HepG2 (cell line): Measurements from ENCODE around the gene CFAP54. TPM values are rescaled to one million over a fixed set of nuclear protein-coding genes. Genes with fewer than 3 reads are reported as not detected.
"Not testable (repeated sequence)": the region's sequence is repeated elsewhere in the genome, so short reads cannot be mapped to it uniquely, and the experiment has no call there.

ENCODE experiments used
- ATAC-seq: fragments of 200-7000 bp; cut with Tn5 transposase; 3 replicates; pipeline ENCODE4 v1.9.1; 2020; ENCODE audit warnings: mild to moderate bottlenecking, moderate library complexity
- BruUV-seq: library from RNA; stranded (reverse); fragments of 400-500 nt; replicated peaks from 2 replicates; lab custom pipeline; 2021; lab: Mats Ljungman, UMichigan
- CTCF ChIA-PET: fragments of 300-600 bp; formaldehyde crosslinking; extraction: SDS; loops from one replicate; lab custom pipeline; 2021; ENCODE audit warnings: low total read pairs, inconsistent platforms, low intra/inter-chr PET ratio; lab: Yijun Ruan, JAX
- POLR2A ChIA-PET: fragments of 350-600 bp; sonication (Branson Sonifier 250); formaldehyde crosslinking; loops from one replicate; lab custom pipeline; 2020; ENCODE audit warnings: antibody characterized with exemption, inconsistent platforms; lab: Yijun Ruan, JAX
- DNase-seq: peaks from one replicate; pipeline ENCODE4 v3.0.0-alpha.2; 2015; ENCODE audit warnings: low spot score
- FAIRE-seq: peaks from 3 replicates; lab custom pipeline; 2011; peaks lifted over from hg19 to GRCh38; lab: Jason Lieb, UNC
- H2AFZ ChIP-seq: one replicate; pipeline ENCODE4 v1.6.1; 2011; ENCODE audit warnings: low read length, inconsistent platforms
- H3K27ac ChIP-seq: fragments of 300-600 bp; 3 replicates; pipeline ENCODE4 v1.8.0; 2011; ENCODE audit warnings: mixed run types, mild to moderate bottlenecking, mixed read lengths, low read length, inconsistent platforms; ENCODE audit not compliant: insufficient read depth; ENCODE audit errors: extremely low read length
- H3K27me3 ChIP-seq, 2 experiments: fragments of 200-600 bp in 1 of 2; 2 replicates in 1 of 2; 3 replicates in 1 of 2; pipeline versions ENCODE4 v1.6.0 to v1.8.0; 2011; ENCODE audit warnings: low read length in 2 of 2, mild to moderate bottlenecking in 2 of 2, moderate library complexity in 2 of 2, inconsistent platforms in 1 of 2; ENCODE audit not compliant: insufficient read depth in 2 of 2, control insufficient read depth in 1 of 2
- H3K36me3 ChIP-seq, 2 experiments: fragments of 200-600 bp in 1 of 2; replicated peaks in 1 of 2; 2 replicates in 1 of 2; 3 replicates in 1 of 2; pipeline versions ENCODE4 v1.5.1 to v1.8.0; 2011; ENCODE audit warnings: low read length in 2 of 2, inconsistent platforms in 1 of 2; ENCODE audit not compliant: insufficient read depth in 2 of 2, control insufficient read depth in 1 of 2
- H3K4me1 ChIP-seq: 2 replicates; pipeline ENCODE4 v1.5.1; 2012; ENCODE audit warnings: low read length, inconsistent platforms; ENCODE audit not compliant: insufficient read depth
- H3K4me2 ChIP-seq: 2 replicates; pipeline ENCODE4 v1.6.0; 2011; ENCODE audit warnings: low read depth, low read length, inconsistent platforms
- H3K4me3 ChIP-seq, 3 experiments: fragments of 200-600 bp in 1 of 3; sonication (generic), shearing (Covaris generic) in 1 of 3; replicated peaks in 1 of 3; 2 replicates each; pipeline ENCODE4 v1.5.1; 2011 to 2016; ENCODE audit warnings: low read length in 3 of 3, inconsistent platforms in 2 of 3, low read depth in 2 of 3, mild to moderate bottlenecking in 2 of 3, control low read depth in 1 of 3, mixed read lengths in 1 of 3; ENCODE audit not compliant: insufficient read depth in 1 of 3
- H3K79me2 ChIP-seq: one replicate; pipeline ENCODE4 v1.6.1; 2011; ENCODE audit warnings: low read length, inconsistent platforms; ENCODE audit not compliant: insufficient read depth
- H3K9ac ChIP-seq: 2 replicates; pipeline ENCODE4 v1.6.0; 2011; ENCODE audit warnings: mild to moderate bottlenecking, low read depth, low read length, inconsistent platforms; ENCODE audit not compliant: insufficient read depth
- H3K9me3 ChIP-seq: 2 replicates; pipeline ENCODE4 v1.5.1; 2012; ENCODE audit warnings: mild to moderate bottlenecking, low read length
- H4K20me1 ChIP-seq: 2 replicates; pipeline ENCODE4 v1.6.0; 2011; ENCODE audit warnings: inconsistent platforms, mild to moderate bottlenecking, low read length, moderate library complexity; ENCODE audit not compliant: insufficient read depth
- DPF2 ChIP-seq: sonication (generic); formaldehyde crosslinking; IDR thresholded peaks from 2 replicates; pipeline ENCODE4 v1.4.0; 2020; ENCODE audit warnings: mild to moderate bottlenecking, low read depth, missing genetic modification reagents, borderline replicate concordance
- PAWR ChIP-seq: sonication (generic); formaldehyde crosslinking; IDR thresholded peaks from 2 replicates; pipeline ENCODE4 v1.4.0; 2020; ENCODE audit warnings: missing genetic modification reagents, mild to moderate bottlenecking, borderline replicate concordance
- SETDB1 ChIP-seq: sonication (generic); formaldehyde crosslinking; IDR thresholded peaks from 2 replicates; pipeline ENCODE4 v1.5.1; 2020; ENCODE audit warnings: missing genetic modification reagents, mild to moderate bottlenecking, borderline replicate concordance
- TEF ChIP-seq: sonication (generic); formaldehyde crosslinking; IDR thresholded peaks from 2 replicates; pipeline ENCODE4 v1.5.0; 2020; ENCODE audit warnings: missing genetic modification reagents
- TIGD3 ChIP-seq: sonication (generic); formaldehyde crosslinking; IDR thresholded peaks from 2 replicates; pipeline ENCODE4 v1.5.1; 2020; ENCODE audit warnings: mild to moderate bottlenecking, missing genetic modification reagents, borderline replicate concordance
- ZNF75D ChIP-seq: sonication (generic); formaldehyde crosslinking; IDR thresholded peaks from 2 replicates; pipeline ENCODE4 v1.8.1; 2023; ENCODE audit warnings: missing genetic modification reagents, mild to moderate bottlenecking, borderline replicate concordance
- WGBS: methylation state at CpG from one replicate; pipeline ENCODE4 v1.1.6; 2017; ENCODE audit warnings: low lambda C conversion rate; 5-methylcytosine and 5-hydroxymethylcytosine counted together
- in situ Hi-C: cut with HindIII; loops from 2 replicates; pipeline ENCODE4 v1.10.0; 2017; ENCODE audit warnings: low pct_unique_long_range_greater_than_20kb; ENCODE audit not compliant: extremely low pct_ligation_motif_present
- intact Hi-C: fragments of 100-400 bp; cut with micrococcal nuclease; formaldehyde crosslinking; loops from one replicate; pipeline ENCODE4 v1.10.0; 2022; ENCODE audit not compliant: unreplicated experiment
- polyA plus RNA-seq, 8 experiments: library from polyadenylated mRNA; depleted of rRNA in 3 of 8; stranded (reverse) in 7 of 8; unstranded in 1 of 8; fragments of >200 nt; fragmentation: Illumina TruSeq in 4 of 8; extraction: Trizol in 4 of 8; gene quantifications; 2 replicates each; pipeline versions ENCODE4 v1.2.1 to v1.2.3, GENCODE V29; 2011 to 2016; ENCODE audit warnings: low read depth in 4 of 8, missing spikeins in 1 of 8, mixed read lengths in 1 of 8; ENCODE audit not compliant: insufficient read depth in 1 of 8
- total RNA-seq, 5 experiments: library from RNA; depleted of rRNA; stranded (reverse); fragments of >200 nt; fragmentation: Illumina TruSeq; extraction: Trizol; gene quantifications; 2 replicates each; pipeline ENCODE4 v1.2.3, GENCODE V29; 2016; ENCODE audit warnings: low read depth in 1 of 5
- TF ChIP-seq, protein P1 (sequence below): IDR thresholded peaks from 2 replicates; pipeline ENCODE4 v1.6.1; 2012; ENCODE audit warnings: low read depth, low read length, improper control_type of control experiment

Gene CFAP54
- total and polyA plus RNA-seq, 2 of the 13 experiments (the other 11 are each of a cell fraction or from before 2014, with no cell fraction given) = not detected

DNA sequence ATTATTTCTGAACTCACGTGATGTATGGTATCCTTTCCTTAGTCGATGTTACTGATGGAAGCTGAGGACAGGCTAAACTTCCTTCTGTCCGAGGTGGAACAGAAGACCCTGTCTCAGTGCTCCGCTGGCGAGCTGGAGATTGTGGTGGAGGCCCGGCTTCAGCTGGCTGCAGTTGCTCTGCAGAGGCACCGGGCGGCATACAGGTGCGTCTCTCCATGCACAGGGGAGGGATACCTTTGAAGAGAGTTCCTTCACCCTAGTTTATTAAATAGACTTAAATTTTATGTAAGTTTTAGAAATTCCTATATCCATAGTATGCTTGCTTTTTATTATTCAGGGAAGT lies 231.0 kb downstream of the CFAP54 start (continued):
- TF ChIP-seq, protein P1, sequence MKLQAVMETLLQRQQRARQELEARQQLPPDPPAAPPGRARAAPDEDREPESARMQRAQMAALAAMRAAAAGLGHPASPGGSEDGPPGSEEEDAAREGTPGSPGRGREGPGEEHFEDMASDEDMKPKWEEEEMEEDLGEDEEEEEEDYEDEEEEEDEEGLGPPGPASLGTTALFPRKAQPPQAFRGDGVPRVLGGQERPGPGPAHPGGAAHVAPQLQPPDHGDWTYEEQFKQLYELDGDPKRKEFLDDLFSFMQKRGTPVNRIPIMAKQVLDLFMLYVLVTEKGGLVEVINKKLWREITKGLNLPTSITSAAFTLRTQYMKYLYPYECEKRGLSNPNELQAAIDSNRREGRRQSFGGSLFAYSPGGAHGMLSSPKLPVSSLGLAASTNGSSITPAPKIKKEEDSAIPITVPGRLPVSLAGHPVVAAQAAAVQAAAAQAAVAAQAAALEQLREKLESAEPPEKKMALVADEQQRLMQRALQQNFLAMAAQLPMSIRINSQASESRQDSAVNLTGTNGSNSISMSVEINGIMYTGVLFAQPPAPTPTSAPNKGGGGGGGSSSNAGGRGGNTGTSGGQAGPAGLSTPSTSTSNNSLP = no peak
- TF ChIP-seq SETDB1 (no peak), TEF (CRISPR knock-in tag) (no peak), PAWR (CRISPR knock-in tag) (no peak), DPF2 (CRISPR knock-in tag) (no peak), TIGD3 (CRISPR knock-in tag) (no peak), ZNF75D (CRISPR knock-in tag) (no peak)

DNA sequence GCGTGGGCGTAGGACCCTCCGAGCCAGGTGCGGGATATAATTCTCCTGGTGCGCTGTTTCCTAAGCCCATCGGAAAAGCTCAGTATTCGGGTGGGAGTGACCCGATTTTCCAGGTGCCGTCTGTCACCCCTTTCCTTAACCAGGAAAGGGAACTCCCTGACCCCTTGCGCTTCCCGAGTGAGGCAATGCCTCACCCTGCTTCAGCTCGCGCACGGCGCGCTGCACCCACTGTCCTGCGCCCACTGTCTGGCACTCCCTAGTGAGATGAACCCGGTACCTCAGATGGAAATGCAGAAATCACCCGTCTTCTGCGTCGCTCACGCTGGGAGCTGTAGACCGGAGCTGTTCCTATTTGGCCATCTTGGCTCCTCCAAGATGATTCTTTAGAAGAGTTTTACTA lies 240.1 kb downstream of the CFAP54 start:
- intact Hi-C loops, H3K79me2 ChIP-seq, H3K27ac ChIP-seq, H3K9me3 ChIP-seq, H3K4me3 ChIP-seq, DNase-seq, H4K20me1 ChIP-seq, in situ Hi-C loops, H3K27me3 ChIP-seq, H3K9ac ChIP-seq, ATAC-seq, BruUV-seq, FAIRE-seq, H3K4me2 ChIP-seq, H3K36me3 ChIP-seq, H2AFZ ChIP-seq, H3K4me1 ChIP-seq, CTCF ChIA-PET, POLR2A ChIA-PET: not testable (repeated sequence)
- 73% methylated on average over 19 of the region's 23 CpGs for WGBS
